Endodermal cell (in vitro differentiated cells): Measurements from ENCODE around the gene MGLL. TPM values are rescaled to one million over a fixed set of nuclear protein-coding genes. Genes with fewer than 3 reads are reported as not detected.

Experiments
- DNase-seq: peaks from one replicate; pipeline ENCODE4 v3.0.0-alpha.2; 2017
- H3K27ac ChIP-seq: 2 replicates; pipeline ENCODE4 v1.5.1; 2013; ENCODE audit warnings: mild to moderate bottlenecking, low read depth, low read length, moderate library complexity
- H3K27me3 ChIP-seq: 2 replicates; pipeline ENCODE4 v1.6.1; 2013; ENCODE audit warnings: mild to moderate bottlenecking, low read length, moderate library complexity; ENCODE audit not compliant: insufficient read depth, control insufficient read depth, poor library complexity, severe bottlenecking
- H3K36me3 ChIP-seq: 2 replicates; pipeline ENCODE4 v1.7.0; 2013; ENCODE audit warnings: mild to moderate bottlenecking, low read length, moderate library complexity; ENCODE audit not compliant: control insufficient read depth, insufficient read depth
- H3K4me1 ChIP-seq: one replicate; pipeline ENCODE4 v1.7.0; 2013; ENCODE audit warnings: low read length; ENCODE audit not compliant: control insufficient read depth, insufficient read depth
- H3K4me3 ChIP-seq: 2 replicates; pipeline ENCODE4 v1.5.1; 2013; ENCODE audit warnings: mild to moderate bottlenecking, low read length, moderate library complexity
- H3K9ac ChIP-seq: 2 replicates; pipeline ENCODE4 v1.6.1; 2013; ENCODE audit warnings: mild to moderate bottlenecking, low read length, moderate library complexity; ENCODE audit not compliant: poor library complexity, severe bottlenecking; ENCODE audit errors: extremely low read depth
- H3K9me3 ChIP-seq: 2 replicates; pipeline ENCODE4 v1.6.1; 2013; ENCODE audit warnings: mild to moderate bottlenecking, low read length, moderate library complexity; ENCODE audit not compliant: control insufficient read depth
- H3K27ac Mint-ChIP-seq: 2 replicates; pipeline ENCODE4 v1.8.0; 2020; ENCODE audit warnings: mixed read lengths
- H3K27me3 Mint-ChIP-seq: 2 replicates; pipeline ENCODE4 v1.8.0; 2021; ENCODE audit warnings: mild to moderate bottlenecking, mixed read lengths; ENCODE audit not compliant: insufficient read depth
- H3K36me3 Mint-ChIP-seq: 2 replicates; pipeline ENCODE4 v1.8.0; 2020; ENCODE audit warnings: low read depth, mixed read lengths
- H3K4me1 Mint-ChIP-seq: 2 replicates; pipeline ENCODE4 v1.8.0; 2020; ENCODE audit warnings: mixed read lengths
- H3K4me3 Mint-ChIP-seq: 2 replicates; pipeline ENCODE4 v1.8.0; 2020; ENCODE audit warnings: mild to moderate bottlenecking, moderate library complexity, mixed read lengths
- H3K9me3 Mint-ChIP-seq: 2 replicates; pipeline ENCODE4 v1.8.0; 2020; ENCODE audit warnings: mild to moderate bottlenecking, mixed read lengths
- WGBS, 2 experiments: methylation state at CpG; one replicate each; pipeline versions ENCODE4 v1.1.5 to v1.1.7; 2013; ENCODE audit warnings: missing lambda C conversion rate in 2 of 2, mixed read lengths in 1 of 2; ENCODE audit not compliant: insufficient coverage in 1 of 2, insufficient read length in 1 of 2; 5-methylcytosine and 5-hydroxymethylcytosine counted together
- total RNA-seq, 2 donors: library from RNA; stranded (reverse); fragmentation: NEBNext Ultra II Directional in 1 of 2; extraction: Animal tissue kit (Norgen Biotek cat#: 25700) in 1 of 2; gene quantifications; 2 replicates in 1 of 2; 3 replicates in 1 of 2; pipeline ENCODE4 v1.2.1, GENCODE V29; 2021
- TF ChIP-seq, protein P1 (sequence below): fragments of 200-600 bp; sonication (generic); conservative IDR thresholded peaks from 2 replicates; pipeline ENCODE4 v1.5.0; 2021; ENCODE audit warnings: antibody characterized with exemption, mild to moderate bottlenecking

Gene MGLL
- total RNA-seq, 2 donors from 2014 or later: 0.22 TPM; not detected in 1

GRCh38 chr3:127645371-127646015, 176.8 kb downstream of the MGLL start:
- Histone ChIP-seq H3K4me1 (no peaks in the 10 kb centered on the region), H3K27me3 (no peaks in the 10 kb centered on the region), H3K27ac (no peak overlapping the region), H3K4me3 (no peak overlapping the region), H3K9ac (no peak overlapping the region), H3K9me3 (no peaks in the 10 kb centered on the region), H3K36me3 (no peaks in the 10 kb centered on the region)
- H3K27ac Mint-ChIP-seq: no peak overlapping the region
- WGBS, 2 experiments: 89 to 95% methylated on average over 6 to 8 of the region's 8 CpGs
- H3K9me3 Mint-ChIP-seq: no peaks in the 10 kb centered on the region
- no peaks in the 10 kb centered on the region for H3K4me1 Mint-ChIP-seq
- DNase-seq: no peak
- TF ChIP-seq, protein P1, sequence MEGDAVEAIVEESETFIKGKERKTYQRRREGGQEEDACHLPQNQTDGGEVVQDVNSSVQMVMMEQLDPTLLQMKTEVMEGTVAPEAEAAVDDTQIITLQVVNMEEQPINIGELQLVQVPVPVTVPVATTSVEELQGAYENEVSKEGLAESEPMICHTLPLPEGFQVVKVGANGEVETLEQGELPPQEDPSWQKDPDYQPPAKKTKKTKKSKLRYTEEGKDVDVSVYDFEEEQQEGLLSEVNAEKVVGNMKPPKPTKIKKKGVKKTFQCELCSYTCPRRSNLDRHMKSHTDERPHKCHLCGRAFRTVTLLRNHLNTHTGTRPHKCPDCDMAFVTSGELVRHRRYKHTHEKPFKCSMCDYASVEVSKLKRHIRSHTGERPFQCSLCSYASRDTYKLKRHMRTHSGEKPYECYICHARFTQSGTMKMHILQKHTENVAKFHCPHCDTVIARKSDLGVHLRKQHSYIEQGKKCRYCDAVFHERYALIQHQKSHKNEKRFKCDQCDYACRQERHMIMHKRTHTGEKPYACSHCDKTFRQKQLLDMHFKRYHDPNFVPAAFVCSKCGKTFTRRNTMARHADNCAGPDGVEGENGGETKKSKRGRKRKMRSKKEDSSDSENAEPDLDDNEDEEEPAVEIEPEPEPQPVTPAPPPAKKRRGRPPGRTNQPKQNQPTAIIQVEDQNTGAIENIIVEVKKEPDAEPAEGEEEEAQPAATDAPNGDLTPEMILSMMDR: no peak
- no peaks in the 10 kb centered on the region for H3K36me3 Mint-ChIP-seq
- H3K4me3 Mint-ChIP-seq: no peak overlapping the region
- no peaks in the 10 kb centered on the region for H3K27me3 Mint-ChIP-seq

DNA sequence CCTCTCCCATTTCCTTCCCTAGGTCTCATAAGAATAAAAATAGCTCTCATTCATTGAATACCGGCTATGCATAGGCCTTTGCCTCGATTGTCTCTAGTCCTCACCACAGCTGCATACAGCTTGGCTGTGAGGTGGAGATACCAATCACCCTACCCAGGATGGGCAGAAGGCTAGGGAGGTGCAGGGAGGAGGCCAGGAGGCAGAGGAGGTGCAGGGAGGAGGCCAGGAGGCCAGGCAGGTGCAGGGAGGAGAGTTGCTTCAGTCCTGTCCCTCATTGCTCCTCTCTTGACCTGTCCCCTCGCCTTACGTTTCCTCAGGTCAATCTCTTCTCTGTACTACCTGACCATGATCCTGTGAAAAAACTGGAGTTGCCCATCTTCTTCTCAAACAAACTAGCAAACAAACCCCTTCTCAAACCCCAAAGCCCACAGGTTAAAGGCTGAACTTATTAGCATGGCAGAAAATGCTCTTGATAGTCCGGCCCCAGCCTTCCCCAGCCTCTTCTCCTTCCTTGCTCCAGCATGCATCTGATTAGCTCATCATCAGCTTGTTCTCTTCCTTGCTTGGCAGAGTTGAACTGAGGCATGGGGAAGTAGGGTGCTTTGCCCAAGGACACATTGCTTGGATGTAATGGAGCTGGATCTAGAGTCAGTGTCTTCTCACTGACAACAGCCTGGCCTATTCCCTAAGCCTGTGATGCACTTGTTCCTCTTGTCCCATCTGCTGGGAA, 177.5 kb downstream of the MGLL start:
- Histone ChIP-seq H3K27me3 (no peaks in the 10 kb centered on the region), H3K9me3 (no peaks in the 10 kb centered on the region), H3K4me1 (no peaks in the 10 kb centered on the region), H3K9ac (no peak overlapping the region), H3K36me3 (peaks cover 2% of the 10 kb centered on the region), H3K27ac (no peak overlapping the region), H3K4me3 (no peak overlapping the region)
- no peaks in the 10 kb centered on the region for H3K27me3 Mint-ChIP-seq
- H3K36me3 Mint-ChIP-seq: no peaks in the 10 kb centered on the region
- no peak overlapping the region for H3K27ac Mint-ChIP-seq
- no peaks in the 10 kb centered on the region for H3K4me1 Mint-ChIP-seq
- WGBS, 2 experiments: 86 to 100% methylated on average over 4 to 5 of the region's 5 CpGs
- no peaks in the 10 kb centered on the region for H3K9me3 Mint-ChIP-seq
- DNase-seq: no peak
- H3K4me3 Mint-ChIP-seq: no peak overlapping the region
- TF ChIP-seq, protein P1: no peak

DNA sequence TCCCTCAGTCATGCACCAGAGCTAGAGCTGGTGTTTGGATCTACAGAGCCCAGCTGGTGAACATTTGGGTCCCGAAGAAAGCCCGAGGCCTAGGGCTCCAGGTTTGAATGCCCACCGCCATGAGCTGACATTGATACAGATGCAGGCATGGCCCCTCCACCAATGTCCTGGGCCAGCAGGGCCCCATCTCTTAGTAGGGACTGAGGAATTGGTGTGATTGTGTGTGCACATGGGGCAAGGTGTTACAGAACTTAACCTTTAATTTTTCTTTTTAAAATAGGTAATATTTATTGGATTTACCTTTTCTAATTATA, 182.3 kb downstream of the MGLL start:
- H3K4me3 Mint-ChIP-seq: no peak overlapping the region
- H3K27ac Mint-ChIP-seq: no peak overlapping the region

More for the DNA sequence above, 182.3 kb downstream of the MGLL start:
- Histone ChIP-seq H3K4me1 (no peaks in the 10 kb centered on the region), H3K9ac (no peak overlapping the region), H3K9me3 (no peaks in the 10 kb centered on the region), H3K27me3 (no peaks in the 10 kb centered on the region), H3K36me3 (peaks cover 4% of the 10 kb centered on the region), H3K4me3 (no peak overlapping the region), H3K27ac (no peak overlapping the region)
- WGBS, 2 experiments: 93 to 100% methylated on average over 3 of the region's 3 CpGs
- H3K27me3 Mint-ChIP-seq: no peaks in the 10 kb centered on the region
- DNase-seq: no peak
- no peaks in the 10 kb centered on the region for H3K4me1 Mint-ChIP-seq
- H3K9me3 Mint-ChIP-seq: no peaks in the 10 kb centered on the region
- TF ChIP-seq, protein P1: no peak
- no peaks in the 10 kb centered on the region for H3K36me3 Mint-ChIP-seq
